ENCODE data around the gene ECT2. TPM values are rescaled to one million over a fixed set of nuclear protein-coding genes. Genes with fewer than 3 reads are reported as not detected.

ECT2 gene
- total and polyA plus RNA-seq, 2 of the 8 experiments (the other 6 are each of a cell fraction or from before 2014, with no cell fraction given): 19.5 to 88.7 TPM

GRCh38 chr3:172787019-172787418, 36.5 kb downstream of the ECT2 start (continued):
- TF ChIP-seq CHD7 (IDR thresholded peaks at IDR 0.05; ENCODE audit: insufficient replicate concordance, low read length): no peak
